BLaER1 treated with 17β-estradiol and CSF1 and Interleukin-3, amounts not matched to agents 10 nM and 100 nM (cell line): ENCODE measurements around the gene CD93.

Experiments used
- H3K27ac ChIP-seq, 11 experiments: shearing (Covaris generic); formaldehyde crosslinking; 2 replicates each; pipeline ENCODE4 v1.8.1; 2022
- H3K27me3 ChIP-seq, 11 experiments: shearing (Covaris generic); formaldehyde crosslinking; 2 replicates each; pipeline ENCODE4 v1.8.1; 2022
- H3K36me3 ChIP-seq, 11 experiments: shearing (Covaris generic); formaldehyde crosslinking; 2 replicates each; pipeline ENCODE4 v1.8.1; 2022
- H3K4me1 ChIP-seq, 10 experiments: shearing (Covaris generic); formaldehyde crosslinking; 2 replicates each; pipeline ENCODE4 v1.8.1; 2022
- H3K4me2 ChIP-seq, 11 experiments: shearing (Covaris generic); formaldehyde crosslinking; 2 replicates each; pipeline ENCODE4 v1.8.1; 2022
- H3K4me3 ChIP-seq, 10 experiments: shearing (Covaris generic); formaldehyde crosslinking; 2 replicates each; pipeline ENCODE4 v1.8.1; 2022
- H3K9ac ChIP-seq, 11 experiments: shearing (Covaris generic); formaldehyde crosslinking; 2 replicates each; pipeline ENCODE4 v1.8.1; 2022
- H3K9me3 ChIP-seq, 11 experiments: shearing (Covaris generic); formaldehyde crosslinking; replicated peaks in 1 of 11; 2 replicates each; pipeline ENCODE4 v1.8.1; 2022
- H4K20me1 ChIP-seq, 11 experiments: shearing (Covaris generic); formaldehyde crosslinking; 2 replicates each; pipeline ENCODE4 v1.8.1; 2022
- Cebpa-rat ChIP-seq, 11 experiments: shearing (Covaris generic); IDR thresholded peaks; 2 replicates each; pipeline ENCODE4 v1.8.1; 2022

The CD93 gene

GRCh38 chr20:23111307-23111943, 25.3 kb upstream of the CD93 start:
- Histone ChIP-seq H3K9me3 (no peaks in the 10 kb centered on the region), H3K4me3 (no peak overlapping the region), H3K4me1 (peaks cover 53 to 97% (median 77%) of the 10 kb centered on the region in 10 experiments), H3K27me3 (no peaks in the 10 kb centered on the region), H3K36me3 (peaks cover 0 to 36% (median 0%) of the 10 kb centered on the region in 11 experiments; a peak in 6 of 22 replicates), H3K4me2 (peak overlapping the region; percentile 71 to 97 (median 84)), H4K20me1 (no peaks in the 10 kb centered on the region; a peak in 1 of 22 replicates), H3K9ac (peak overlapping the region in 5 of 11 experiments; percentile 4 to 54 (median 40); a peak in 4 of 22 replicates), H3K27ac (peak overlapping the region in 10 of 11 experiments; percentile 10 to 85 (median 40); a peak in 14 of 22 replicates)
- TF ChIP-seq Cebpa-rat (IDR thresholded peaks at IDR 0.05), result no peak

GRCh38 chr20:23108871-23109270, 22.7 kb upstream of the CD93 start:
- no peak overlapping the region for H3K9ac ChIP-seq
- peak overlapping the region in 4 of 11 experiments; percentile 7 to 86 (median 51); a peak in 6 of 22 replicates for H3K4me2 ChIP-seq
- no peaks in the 10 kb centered on the region; a peak in 1 of 22 replicates for H4K20me1 ChIP-seq
- no peaks in the 10 kb centered on the region for H3K9me3 ChIP-seq
- H3K36me3 ChIP-seq, result peaks cover 0 to 13% (median 0%) of the 10 kb centered on the region in 11 experiments; a peak in 3 of 22 replicates
- TF ChIP-seq Cebpa-rat (IDR thresholded peaks at IDR 0.05), result no peak
- no peak overlapping the region for H3K4me3 ChIP-seq
- H3K4me1 ChIP-seq, result peaks cover 43 to 97% (median 77%) of the 10 kb centered on the region in 10 experiments
- peak overlapping the region in 2 of 11 experiments; percentile 1 to 6; a peak in 1 of 22 replicates for H3K27ac ChIP-seq
- H3K27me3 ChIP-seq, result no peaks in the 10 kb centered on the region

- Histone ChIP-seq H3K27me3 (no peaks in the 10 kb centered on the region), H3K4me3 (no peak overlapping the region), H3K27ac (peak overlapping the region in 5 of 11 experiments; percentile 26 to 56 (median 38); a peak in 3 of 22 replicates), H3K9me3 (no peaks in the 10 kb centered on the region), H3K4me2 (peak overlapping the region in 6 of 11 experiments; percentile 53 to 91 (median 86); a peak in 11 of 22 replicates), H3K36me3 (peaks cover 0 to under 1% (median 0%) of the 10 kb centered on the region in 11 experiments; a peak in 1 of 22 replicates), H3K4me1 (peaks cover 43 to 97% (median 77%) of the 10 kb centered on the region in 10 experiments), H4K20me1 (no peaks in the 10 kb centered on the region; a peak in 1 of 22 replicates), H3K9ac (no peak overlapping the region)
- TF ChIP-seq Cebpa-rat (IDR thresholded peaks at IDR 0.05), result no peak
Measured at GRCh38 chr20:23107466-23107865, 21.3 kb upstream of the CD93 start.

GRCh38 chr20:23106271-23106851, 20.2 kb upstream of the CD93 start:
- H3K4me3 ChIP-seq, result no peak overlapping the region
- no peaks in the 10 kb centered on the region for H3K27me3 ChIP-seq
- no peaks in the 10 kb centered on the region; a peak in 1 of 22 replicates for H4K20me1 ChIP-seq
- H3K9ac ChIP-seq, result peak overlapping the region in 3 of 11 experiments; percentile 21 to 39 (median 36); a peak in 4 of 22 replicates
- no peak for TF ChIP-seq Cebpa-rat (IDR thresholded peaks at IDR 0.05)
- no peaks in the 10 kb centered on the region for H3K9me3 ChIP-seq
- H3K4me2 ChIP-seq, result peak overlapping the region in 8 of 11 experiments; percentile 11 to 91 (median 84); a peak in 15 of 22 replicates
- peak overlapping the region in 8 of 11 experiments; percentile 23 to 56 (median 38); a peak in 11 of 22 replicates for H3K27ac ChIP-seq
- H3K36me3 ChIP-seq, result no peaks in the 10 kb centered on the region
- peaks cover 37 to 97% (median 76%) of the 10 kb centered on the region in 10 experiments for H3K4me1 ChIP-seq

GRCh38 chr20:23105193-23105592, 19.1 kb upstream of the CD93 start:
- H3K4me2 ChIP-seq, result peak overlapping the region in 8 of 11 experiments; percentile 17 to 91 (median 86); a peak in 14 of 22 replicates
- no peak overlapping the region for H3K4me3 ChIP-seq
- no peaks in the 10 kb centered on the region for H3K27me3 ChIP-seq
- TF ChIP-seq Cebpa-rat (IDR thresholded peaks at IDR 0.05), result no peak
- H3K27ac ChIP-seq, result peak overlapping the region in 8 of 11 experiments; percentile 4 to 76 (median 25); a peak in 5 of 22 replicates
- no peaks in the 10 kb centered on the region for H3K9me3 ChIP-seq
- peaks cover 26 to 100% (median 64%) of the 10 kb centered on the region in 10 experiments for H3K4me1 ChIP-seq
- H3K36me3 ChIP-seq, result no peaks in the 10 kb centered on the region
- no peak overlapping the region; a peak in 2 of 22 replicates for H3K9ac ChIP-seq
- H4K20me1 ChIP-seq, result no peaks in the 10 kb centered on the region

- Histone ChIP-seq H3K27ac (peak overlapping the region; percentile 67 to 81 (median 74)), H3K4me2 (peak overlapping the region; percentile 76 to 91 (median 83)), H4K20me1 (no peaks in the 10 kb centered on the region), H3K9me3 (no peaks in the 10 kb centered on the region), H3K4me1 (peaks cover 26 to 100% (median 66%) of the 10 kb centered on the region in 10 experiments), H3K9ac (peak overlapping the region; percentile 5 to 64 (median 47); a peak in 17 of 22 replicates), H3K4me3 (peak overlapping the region in 4 of 10 experiments; percentile 1 to 32 (median 18); a peak in 3 of 20 replicates), H3K27me3 (no peaks in the 10 kb centered on the region), H3K36me3 (no peaks in the 10 kb centered on the region)
- no peak for TF ChIP-seq Cebpa-rat (IDR thresholded peaks at IDR 0.05)
Measured at GRCh38 chr20:23103284-23104018, 17.3 kb upstream of the CD93 start.

GRCh38 chr20:23101696-23102406, 15.7 kb upstream of the CD93 start:
- Histone ChIP-seq H3K9me3 (no peaks in the 10 kb centered on the region), H3K4me2 (peak overlapping the region; percentile 76 to 91 (median 83)), H3K36me3 (no peaks in the 10 kb centered on the region), H4K20me1 (no peaks in the 10 kb centered on the region), H3K4me3 (no peak overlapping the region), H3K4me1 (peaks cover 28 to 100% (median 67%) of the 10 kb centered on the region in 10 experiments), H3K9ac (0 out of 22 replicates have a peak overlapping the region, but pooled peaks of 1 of the 11 experiments have one; percentile 64), H3K27me3 (no peaks in the 10 kb centered on the region), H3K27ac (peak overlapping the region; percentile 67 to 81 (median 74); a peak in 17 of 22 replicates)
- TF ChIP-seq Cebpa-rat (IDR thresholded peaks at IDR 0.05), result no peak

GRCh38 chr20:23100720-23101107, 14.6 kb upstream of the CD93 start:
- Histone ChIP-seq H3K4me1 (peaks cover 28 to 100% (median 56%) of the 10 kb centered on the region in 10 experiments), H3K9me3 (no peaks in the 10 kb centered on the region), H3K9ac (no peak overlapping the region), H3K4me3 (no peak overlapping the region), H4K20me1 (no peaks in the 10 kb centered on the region), H3K4me2 (peak overlapping the region in 3 of 11 experiments; percentile 25 to 77 (median 75); a peak in 4 of 22 replicates), H3K27ac (no peak overlapping the region), H3K36me3 (no peaks in the 10 kb centered on the region), H3K27me3 (no peaks in the 10 kb centered on the region)
- no peak for TF ChIP-seq Cebpa-rat (IDR thresholded peaks at IDR 0.05)
